ENCODE measurements around the gene CLCN3. TPM values are rescaled to one million over a fixed set of nuclear protein-coding genes. Genes with fewer than 3 reads are reported as not detected.

The CLCN3 gene
- total and polyA plus RNA-seq, 2 of the 13 experiments (the other 11 are each of a cell fraction or from before 2014, with no cell fraction given) = 13.6 to 23.7 TPM

DNA sequence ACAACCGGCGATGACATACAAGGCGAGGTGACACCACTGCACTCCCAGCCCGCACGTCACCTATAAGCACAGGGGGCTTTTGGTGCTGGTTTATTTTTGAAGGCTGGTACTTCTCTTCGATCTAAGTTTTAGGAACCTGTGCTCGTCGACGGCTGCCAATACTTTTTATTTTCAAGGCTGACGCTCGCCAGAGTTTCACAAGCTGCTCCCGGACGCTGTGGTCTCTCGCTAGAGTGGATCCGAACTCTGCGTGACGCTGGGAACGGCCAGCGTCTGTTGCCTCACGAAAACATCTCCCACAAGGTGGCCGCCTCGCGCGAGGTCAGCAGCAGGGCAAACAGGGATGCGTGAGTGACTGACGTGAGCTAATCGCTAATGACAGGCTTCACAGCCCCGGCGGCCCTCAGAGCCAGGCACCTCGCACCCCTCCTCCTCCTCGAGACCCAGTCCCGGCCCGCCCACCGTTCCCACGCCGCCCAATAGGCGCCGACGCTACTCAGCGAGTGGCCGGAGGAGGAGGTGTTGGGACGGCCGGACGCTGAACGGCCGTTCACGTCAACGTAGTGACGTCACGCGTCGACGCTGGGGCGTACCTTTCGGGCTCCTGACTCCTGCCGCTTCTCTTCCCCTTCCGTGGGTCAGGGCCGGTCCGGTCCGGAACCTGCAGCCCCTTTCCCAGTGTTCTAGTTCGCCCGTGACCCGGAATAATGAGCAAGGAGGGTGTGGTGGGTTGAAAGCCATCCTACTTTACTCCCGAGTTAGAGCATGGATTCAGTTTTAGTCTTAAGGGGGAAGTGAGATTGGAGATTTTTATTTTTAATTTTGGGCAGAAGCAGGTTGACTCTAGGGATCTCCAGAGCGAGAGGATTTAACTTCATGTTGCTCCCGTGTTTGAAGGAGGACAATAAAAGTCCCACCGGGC lies at the start of gene CLCN3 (continued):
- TF ChIP-seq, protein P1, sequence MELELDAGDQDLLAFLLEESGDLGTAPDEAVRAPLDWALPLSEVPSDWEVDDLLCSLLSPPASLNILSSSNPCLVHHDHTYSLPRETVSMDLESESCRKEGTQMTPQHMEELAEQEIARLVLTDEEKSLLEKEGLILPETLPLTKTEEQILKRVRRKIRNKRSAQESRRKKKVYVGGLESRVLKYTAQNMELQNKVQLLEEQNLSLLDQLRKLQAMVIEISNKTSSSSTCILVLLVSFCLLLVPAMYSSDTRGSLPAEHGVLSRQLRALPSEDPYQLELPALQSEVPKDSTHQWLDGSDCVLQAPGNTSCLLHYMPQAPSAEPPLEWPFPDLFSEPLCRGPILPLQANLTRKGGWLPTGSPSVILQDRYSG (CRISPR knock-in tag; IDR thresholded peaks at IDR 0.05) = no peak
- no peak for TF ChIP-seq REL (CRISPR knock-in tag; conservative IDR thresholded peaks at IDR 0.05)
- no peak for TF ChIP-seq SETDB1 (CRISPR knock-in tag; IDR thresholded peaks at IDR 0.05; ENCODE audit: borderline replicate concordance)
- no peak; the same call in 1 of the 2 replicates for TF ChIP-seq ZSCAN20 (CRISPR knock-in tag; IDR thresholded peaks at IDR 0.05; ENCODE audit: borderline replicate concordance)
- TF ChIP-seq KLF12 (CRISPR knock-in tag; IDR thresholded peaks at IDR 0.05; ENCODE audit: borderline replicate concordance) = no peak; the same call in 1 of the 2 replicates
- TF ChIP-seq, protein P2, sequence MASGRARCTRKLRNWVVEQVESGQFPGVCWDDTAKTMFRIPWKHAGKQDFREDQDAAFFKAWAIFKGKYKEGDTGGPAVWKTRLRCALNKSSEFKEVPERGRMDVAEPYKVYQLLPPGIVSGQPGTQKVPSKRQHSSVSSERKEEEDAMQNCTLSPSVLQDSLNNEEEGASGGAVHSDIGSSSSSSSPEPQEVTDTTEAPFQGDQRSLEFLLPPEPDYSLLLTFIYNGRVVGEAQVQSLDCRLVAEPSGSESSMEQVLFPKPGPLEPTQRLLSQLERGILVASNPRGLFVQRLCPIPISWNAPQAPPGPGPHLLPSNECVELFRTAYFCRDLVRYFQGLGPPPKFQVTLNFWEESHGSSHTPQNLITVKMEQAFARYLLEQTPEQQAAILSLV (CRISPR knock-in tag; IDR thresholded peaks at IDR 0.05; ENCODE audit: borderline replicate concordance) = peak; percentile 45; the same call in 1 of the 2 replicates
- peak; percentile 38; the same call in 1 of the 2 replicates for TF ChIP-seq KDM4B (CRISPR knock-in tag; IDR thresholded peaks at IDR 0.05)
- TF ChIP-seq ZNF567 (CRISPR knock-in tag; IDR thresholded peaks at IDR 0.05; ENCODE audit: borderline replicate concordance) = peak; percentile 66; the same call in 1 of the 2 replicates
- TF ChIP-seq, protein P3, sequence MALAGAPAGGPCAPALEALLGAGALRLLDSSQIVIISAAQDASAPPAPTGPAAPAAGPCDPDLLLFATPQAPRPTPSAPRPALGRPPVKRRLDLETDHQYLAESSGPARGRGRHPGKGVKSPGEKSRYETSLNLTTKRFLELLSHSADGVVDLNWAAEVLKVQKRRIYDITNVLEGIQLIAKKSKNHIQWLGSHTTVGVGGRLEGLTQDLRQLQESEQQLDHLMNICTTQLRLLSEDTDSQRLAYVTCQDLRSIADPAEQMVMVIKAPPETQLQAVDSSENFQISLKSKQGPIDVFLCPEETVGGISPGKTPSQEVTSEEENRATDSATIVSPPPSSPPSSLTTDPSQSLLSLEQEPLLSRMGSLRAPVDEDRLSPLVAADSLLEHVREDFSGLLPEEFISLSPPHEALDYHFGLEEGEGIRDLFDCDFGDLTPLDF (CRISPR knock-in tag; IDR thresholded peaks at IDR 0.05) = peak; percentile 66; the same call in 1 of the 2 replicates
- peak; percentile 89 for TF ChIP-seq ZNF343 (CRISPR knock-in tag; IDR thresholded peaks at IDR 0.05)
- TF ChIP-seq TMF1 (CRISPR knock-in tag; IDR thresholded peaks at IDR 0.05; ENCODE audit: low read depth) = peak; percentile 56; the same call in 1 of the 2 replicates
- no peak for TF ChIP-seq SIN3A (IDR thresholded peaks at IDR 0.05; ENCODE audit: borderline replicate concordance, low read depth, low read length)
- TF ChIP-seq ZBTB8A (CRISPR knock-in tag; IDR thresholded peaks at IDR 0.05; ENCODE audit: borderline replicate concordance, low read depth) = no peak
- TF ChIP-seq POGZ (CRISPR knock-in tag; IDR thresholded peaks at IDR 0.05) = peak; percentile 99
- TF ChIP-seq, protein P4, sequence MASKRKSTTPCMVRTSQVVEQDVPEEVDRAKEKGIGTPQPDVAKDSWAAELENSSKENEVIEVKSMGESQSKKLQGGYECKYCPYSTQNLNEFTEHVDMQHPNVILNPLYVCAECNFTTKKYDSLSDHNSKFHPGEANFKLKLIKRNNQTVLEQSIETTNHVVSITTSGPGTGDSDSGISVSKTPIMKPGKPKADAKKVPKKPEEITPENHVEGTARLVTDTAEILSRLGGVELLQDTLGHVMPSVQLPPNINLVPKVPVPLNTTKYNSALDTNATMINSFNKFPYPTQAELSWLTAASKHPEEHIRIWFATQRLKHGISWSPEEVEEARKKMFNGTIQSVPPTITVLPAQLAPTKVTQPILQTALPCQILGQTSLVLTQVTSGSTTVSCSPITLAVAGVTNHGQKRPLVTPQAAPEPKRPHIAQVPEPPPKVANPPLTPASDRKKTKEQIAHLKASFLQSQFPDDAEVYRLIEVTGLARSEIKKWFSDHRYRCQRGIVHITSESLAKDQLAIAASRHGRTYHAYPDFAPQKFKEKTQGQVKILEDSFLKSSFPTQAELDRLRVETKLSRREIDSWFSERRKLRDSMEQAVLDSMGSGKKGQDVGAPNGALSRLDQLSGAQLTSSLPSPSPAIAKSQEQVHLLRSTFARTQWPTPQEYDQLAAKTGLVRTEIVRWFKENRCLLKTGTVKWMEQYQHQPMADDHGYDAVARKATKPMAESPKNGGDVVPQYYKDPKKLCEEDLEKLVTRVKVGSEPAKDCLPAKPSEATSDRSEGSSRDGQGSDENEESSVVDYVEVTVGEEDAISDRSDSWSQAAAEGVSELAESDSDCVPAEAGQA (IDR thresholded peaks at IDR 0.05; ENCODE audit: low read depth) = peak; percentile 73; the same call in 1 of the 2 replicates
- TF ChIP-seq, protein P4 (CRISPR knock-in tag; IDR thresholded peaks at IDR 0.05; ENCODE audit: borderline replicate concordance) = no peak
- TF ChIP-seq SP2 (CRISPR knock-in tag; IDR thresholded peaks at IDR 0.05) = peak; percentile 86
- TF ChIP-seq ZNF382 (CRISPR knock-in tag; IDR thresholded peaks at IDR 0.05; ENCODE audit: borderline replicate concordance) = no peak
- TF ChIP-seq PPARG (CRISPR knock-in tag; conservative IDR thresholded peaks at IDR 0.05) = no peak

Data from HepG2 (cell line).